Activated CD4-positive, alpha-beta T cell treated with anti-CD3 and anti-CD28 coated beads, Interleukin-2, Interleukin-4, amounts not matched to agents 100 ng/mL and 50 ng/mL, durations not matched to agents 16 hours and 8 hours (primary cell): ENCODE results near the gene SMAD7.

Experiments used
- DNase-seq: peaks from one replicate; pipeline ENCODE4 v3.0.0-alpha.2; 2020; ENCODE audit warnings: low spot score

The SMAD7 gene, protein sequence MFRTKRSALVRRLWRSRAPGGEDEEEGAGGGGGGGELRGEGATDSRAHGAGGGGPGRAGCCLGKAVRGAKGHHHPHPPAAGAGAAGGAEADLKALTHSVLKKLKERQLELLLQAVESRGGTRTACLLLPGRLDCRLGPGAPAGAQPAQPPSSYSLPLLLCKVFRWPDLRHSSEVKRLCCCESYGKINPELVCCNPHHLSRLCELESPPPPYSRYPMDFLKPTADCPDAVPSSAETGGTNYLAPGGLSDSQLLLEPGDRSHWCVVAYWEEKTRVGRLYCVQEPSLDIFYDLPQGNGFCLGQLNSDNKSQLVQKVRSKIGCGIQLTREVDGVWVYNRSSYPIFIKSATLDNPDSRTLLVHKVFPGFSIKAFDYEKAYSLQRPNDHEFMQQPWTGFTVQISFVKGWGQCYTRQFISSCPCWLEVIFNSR

DNA sequence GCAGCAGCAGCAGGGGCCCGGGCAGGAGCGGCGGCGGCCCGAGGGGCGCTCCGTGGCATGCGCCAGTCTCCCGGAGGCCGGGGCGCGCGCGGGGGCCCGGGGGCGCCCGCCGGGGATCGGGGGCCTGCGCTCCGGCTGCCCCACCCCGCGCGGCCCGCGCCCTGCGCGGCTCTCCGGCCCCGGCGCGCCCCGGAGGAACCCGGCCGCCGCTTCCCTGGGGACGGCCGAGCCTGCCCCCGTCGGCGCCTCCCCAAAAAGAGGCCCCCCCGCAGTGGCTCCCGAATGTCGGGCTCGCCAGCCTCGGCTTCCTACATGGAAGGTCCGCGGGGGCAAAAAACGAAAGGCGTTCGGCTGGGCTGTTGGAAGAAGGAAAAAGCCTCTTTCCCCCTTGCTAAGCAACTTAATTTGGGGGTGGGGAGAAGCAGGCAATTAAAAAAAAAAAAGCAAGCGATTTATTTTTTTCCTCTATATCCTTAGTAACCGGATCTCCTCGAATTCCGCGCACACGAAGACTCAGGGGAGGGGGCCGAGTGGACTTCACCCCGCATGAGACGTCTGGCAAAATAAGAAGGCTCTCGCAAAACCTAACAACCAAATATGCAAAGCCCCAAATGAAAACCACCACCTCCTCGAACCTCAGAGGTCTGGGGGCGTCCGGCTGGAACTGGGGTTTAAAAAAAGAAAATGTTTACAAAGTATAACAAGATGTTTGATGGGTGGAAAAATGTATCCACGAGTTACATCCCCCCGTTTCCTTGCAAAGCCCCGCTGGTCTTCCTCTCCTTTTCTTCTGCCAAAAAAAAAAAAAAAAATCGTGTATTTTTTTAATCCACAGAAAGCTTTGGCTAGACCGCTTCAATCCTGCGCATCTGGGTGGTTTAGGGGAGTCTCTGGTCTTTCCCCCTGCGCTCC, at the start of gene SMAD7:
Gene SMAD7, minus strand, starts transcription at position 430 of the 912 bp plus-strand sequence. CDS start 541 bp downstream, outside the sequence.
- DNase-seq: no peak

DNA sequence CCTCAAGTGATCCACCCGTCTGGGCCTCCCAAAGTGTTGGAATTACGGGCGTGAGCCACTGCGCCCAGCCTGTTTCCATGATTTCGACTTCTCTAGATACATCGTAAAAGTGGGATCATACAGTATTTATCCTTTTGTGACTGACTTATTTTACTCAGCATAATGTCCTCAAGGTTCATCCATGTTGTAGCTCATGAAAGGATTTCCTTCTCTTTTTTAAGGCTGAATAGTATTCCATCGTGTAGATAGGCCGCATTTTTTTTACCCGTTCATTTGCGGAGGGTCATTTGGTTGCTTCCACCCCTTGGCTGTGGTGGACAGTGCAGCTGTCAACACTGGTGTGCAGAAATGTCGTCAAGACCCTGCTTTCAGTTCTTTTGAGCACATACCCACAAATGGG, 48.8 kb upstream of the SMAD7 start:
- no peak for DNase-seq

DNA sequence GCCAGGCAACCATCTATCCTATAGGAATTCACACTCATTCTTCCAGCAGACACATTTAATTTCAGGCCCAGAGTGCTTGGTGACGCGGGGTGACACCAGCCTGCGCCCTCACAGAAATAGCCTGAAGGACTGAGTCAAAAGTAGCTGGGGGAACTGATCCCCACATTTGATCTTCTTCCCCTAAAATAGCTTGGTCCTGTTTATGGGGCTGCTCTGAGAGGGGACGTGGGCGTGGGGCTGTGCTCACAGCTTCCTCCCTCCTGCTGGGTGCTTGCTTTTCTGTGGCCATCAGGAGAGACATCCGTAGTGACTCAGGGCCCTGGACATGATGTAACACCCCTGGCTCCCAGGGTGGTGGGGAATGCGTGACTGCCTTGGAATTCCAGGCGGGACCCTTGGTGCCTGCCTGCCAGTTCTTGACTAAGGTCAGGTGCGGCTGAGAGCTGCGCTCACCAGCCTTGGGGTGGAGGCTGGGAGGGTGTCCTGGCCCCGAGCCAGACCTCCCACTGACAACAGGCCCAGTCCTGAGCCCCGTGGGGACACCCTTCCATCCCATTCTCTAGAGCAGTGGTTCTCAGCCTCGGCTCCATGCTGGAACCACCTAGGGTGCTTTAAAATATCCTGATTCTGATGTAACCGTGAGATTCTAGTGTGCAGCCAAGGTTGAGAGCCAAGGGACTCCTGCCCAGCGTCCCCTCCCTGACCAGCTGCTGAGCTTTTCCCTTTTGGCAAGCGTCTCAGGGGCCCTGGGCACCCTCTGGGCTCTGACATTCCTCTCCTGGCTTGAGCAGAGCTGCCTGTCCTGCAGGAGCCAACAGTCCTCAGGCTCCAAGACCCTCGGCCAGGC, 47.4 kb upstream of the SMAD7 start:
- no peak for DNase-seq

DNA sequence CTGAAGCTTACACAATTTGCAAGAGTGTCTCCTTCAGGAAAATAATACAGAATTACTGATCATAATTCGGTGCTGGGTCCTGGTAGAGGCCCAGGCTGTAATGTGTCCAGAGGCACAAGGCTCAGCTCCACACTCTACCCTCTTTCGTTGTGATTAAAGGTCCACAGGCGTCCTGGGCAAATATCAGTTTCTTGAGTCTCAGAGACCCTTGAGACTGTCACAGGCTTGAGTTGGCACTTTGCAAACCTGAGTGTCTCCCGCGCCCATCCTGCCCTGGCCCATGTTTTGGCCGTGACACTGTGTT, 46.9 kb upstream of the SMAD7 start:
- no peak for DNase-seq

DNA sequence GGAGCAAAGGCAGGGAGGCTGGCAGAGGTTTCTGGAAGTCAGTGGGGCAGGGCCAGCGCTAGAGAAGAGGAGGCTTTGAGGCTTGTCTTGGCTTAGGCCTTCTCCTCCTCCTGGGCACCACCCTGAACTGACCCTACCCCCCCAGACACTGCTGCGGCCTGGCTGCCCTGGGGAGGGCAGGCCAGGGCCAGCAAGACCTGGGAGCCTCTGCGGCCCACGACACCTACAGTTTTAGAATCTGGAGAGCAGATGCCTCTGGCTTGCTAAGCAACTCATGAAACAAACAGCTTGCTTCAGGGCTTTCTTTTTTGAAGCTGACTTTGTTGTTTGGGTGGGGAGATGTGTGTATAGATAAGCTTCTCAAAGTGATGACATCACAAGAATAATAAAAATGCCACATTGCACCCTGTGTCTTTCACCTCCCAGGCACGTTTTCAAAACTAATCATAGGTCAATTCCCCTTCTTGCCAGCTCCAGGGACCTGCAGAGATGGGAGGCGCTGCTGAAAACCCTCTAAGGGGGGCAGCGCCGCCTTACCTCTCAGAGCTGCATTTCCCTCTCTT, 46.2 kb upstream of the SMAD7 start:
- peak; percentile 13 for DNase-seq

DNA sequence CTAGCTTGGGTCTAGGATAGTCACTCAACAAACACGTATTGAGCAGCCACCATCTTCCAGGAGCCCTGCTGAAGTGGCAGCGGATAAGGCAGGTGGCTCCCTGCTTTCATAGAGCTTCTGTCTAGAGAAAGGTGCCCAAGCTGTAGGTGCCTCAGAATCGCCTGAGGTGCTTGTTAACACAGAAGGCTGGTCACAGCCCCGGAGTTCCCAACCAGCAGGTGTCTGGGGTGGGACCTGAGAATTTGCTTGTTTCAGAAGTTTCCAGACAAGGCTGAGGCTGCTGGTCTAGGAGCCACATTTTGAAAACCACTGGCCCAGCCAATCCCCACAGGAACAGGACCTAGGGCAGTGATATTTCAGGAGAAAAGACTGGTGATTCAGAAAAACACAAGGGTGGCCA, 45.3 kb upstream of the SMAD7 start:
- DNase-seq: no peak

DNA sequence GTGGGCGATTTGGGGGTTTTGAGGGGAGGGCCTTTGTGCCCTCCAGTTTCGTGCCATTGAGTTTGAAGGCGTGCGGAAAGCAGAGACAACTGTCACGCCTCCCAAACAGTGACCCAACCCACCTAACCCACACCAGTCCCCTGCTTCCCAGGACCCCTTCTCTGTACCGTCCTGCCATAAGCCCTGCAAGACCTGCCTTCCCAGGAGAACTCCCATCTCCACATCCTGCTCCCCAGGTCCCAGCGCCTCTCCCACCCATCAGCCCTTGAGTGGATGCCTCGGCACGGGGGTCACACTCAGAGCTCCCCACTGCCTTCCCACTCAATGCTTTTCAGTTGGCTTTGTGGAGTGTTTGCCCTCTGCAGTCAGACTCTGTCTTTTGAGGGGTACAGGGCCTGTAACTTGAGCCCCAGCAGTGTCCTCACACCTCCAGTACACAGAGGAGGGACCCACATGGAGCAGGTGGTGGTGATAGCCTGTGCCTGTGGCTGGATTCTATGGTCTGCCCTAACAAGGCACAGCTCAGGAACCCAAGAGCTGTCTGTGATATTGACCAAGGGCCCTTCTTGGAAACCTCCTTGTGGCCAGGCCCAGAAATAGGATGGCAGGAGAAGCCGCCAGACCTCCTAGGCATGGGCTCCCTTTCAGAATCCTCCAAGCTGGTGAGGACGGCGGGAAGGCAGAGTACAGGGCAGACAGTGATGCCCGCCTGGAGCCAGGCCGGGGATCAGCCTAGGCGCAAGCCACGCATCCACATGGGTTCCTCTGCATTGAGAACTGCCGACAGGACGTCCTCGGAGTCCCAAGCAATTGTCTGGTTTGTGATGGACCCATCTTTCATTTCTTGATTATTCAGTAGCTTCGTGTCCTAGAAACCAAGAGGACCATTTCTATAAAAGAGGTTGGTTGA, 44.4 kb upstream of the SMAD7 start:
- DNase-seq: no peak

DNA sequence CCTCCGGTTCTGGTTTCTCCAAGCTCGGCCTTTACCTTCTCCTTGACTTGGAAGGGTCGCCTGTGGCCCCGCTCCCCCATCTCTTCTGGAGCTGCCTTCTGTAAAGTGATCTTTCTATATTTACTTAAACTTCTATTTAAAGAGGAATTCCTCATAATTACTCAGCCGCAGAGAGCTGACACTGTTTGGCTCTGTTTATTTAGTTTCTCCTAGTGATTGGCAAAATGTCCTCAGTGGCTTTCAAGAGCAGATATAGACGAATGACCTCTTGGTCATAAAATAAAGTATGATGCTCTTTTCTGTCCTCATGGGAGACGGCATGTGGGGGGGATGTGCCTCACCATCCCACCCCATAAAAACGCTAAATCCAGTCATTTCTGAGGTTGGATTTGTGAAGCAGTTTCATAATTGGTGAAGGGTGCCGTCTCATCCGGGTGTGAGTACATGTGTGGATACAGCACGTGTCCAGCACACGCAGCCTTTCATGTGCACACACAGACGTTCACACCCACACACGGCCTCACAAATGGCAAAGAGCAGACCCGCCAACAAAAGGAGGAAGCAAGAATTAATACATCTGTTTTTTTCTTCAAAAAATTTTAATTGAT, 43.4 kb upstream of the SMAD7 start:
- no peak for DNase-seq

DNA sequence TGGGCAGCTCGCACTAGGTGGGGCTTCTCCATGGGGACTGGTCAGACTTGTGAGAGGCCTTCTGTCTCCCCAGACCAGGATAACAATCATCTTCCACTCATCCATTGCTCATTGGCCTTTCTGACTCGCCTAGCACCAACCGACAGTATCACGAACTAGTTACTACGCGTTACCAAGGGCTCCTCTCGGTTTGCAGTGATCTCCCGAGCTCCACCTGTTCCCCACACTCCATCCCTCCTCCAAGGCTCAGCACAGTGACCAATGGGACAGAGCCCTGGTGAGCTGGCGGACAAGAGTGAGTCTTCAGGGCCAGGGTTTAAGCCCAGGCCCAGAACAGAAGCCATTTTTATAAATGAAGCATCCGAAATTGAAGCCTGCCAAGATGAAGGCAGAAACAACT, 42.8 kb upstream of the SMAD7 start:
- no peak for DNase-seq

DNA sequence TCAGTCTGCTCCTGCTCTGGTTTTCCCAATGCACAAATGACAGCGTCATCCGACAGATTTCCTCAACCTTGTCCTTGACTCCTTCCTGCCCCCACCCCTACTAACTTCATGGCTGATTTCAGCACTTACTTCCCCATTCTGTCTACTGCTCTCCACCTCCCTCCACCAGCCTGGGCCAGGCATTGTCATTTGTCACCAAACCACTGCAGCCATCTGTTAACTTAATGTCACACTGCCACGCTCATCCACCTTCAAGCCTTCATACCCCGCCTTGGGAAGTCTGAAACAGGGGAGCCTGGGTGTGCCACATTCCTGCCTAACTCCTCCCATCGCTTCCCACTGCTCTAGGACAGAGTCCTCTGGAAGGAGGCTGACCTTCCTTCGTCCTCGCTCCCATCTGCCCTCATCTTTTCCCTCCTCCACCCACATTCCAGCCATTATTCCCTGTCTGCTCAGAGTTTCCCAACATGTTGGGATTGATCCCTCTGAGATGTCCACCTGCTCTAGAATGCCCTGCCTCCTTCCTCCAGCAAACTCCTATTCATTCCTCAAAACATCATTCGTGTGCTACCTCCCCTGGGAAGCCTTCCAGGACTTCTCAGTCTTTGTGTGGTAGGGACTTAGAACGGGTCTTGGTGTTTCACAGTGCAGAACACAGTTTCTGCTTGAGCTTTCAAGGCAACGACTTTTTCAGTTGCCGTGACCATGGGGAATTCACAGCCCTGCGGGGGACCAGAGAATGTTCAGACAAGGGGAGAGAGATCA, 42.2 kb upstream of the SMAD7 start:
- DNase-seq: no peak

DNA sequence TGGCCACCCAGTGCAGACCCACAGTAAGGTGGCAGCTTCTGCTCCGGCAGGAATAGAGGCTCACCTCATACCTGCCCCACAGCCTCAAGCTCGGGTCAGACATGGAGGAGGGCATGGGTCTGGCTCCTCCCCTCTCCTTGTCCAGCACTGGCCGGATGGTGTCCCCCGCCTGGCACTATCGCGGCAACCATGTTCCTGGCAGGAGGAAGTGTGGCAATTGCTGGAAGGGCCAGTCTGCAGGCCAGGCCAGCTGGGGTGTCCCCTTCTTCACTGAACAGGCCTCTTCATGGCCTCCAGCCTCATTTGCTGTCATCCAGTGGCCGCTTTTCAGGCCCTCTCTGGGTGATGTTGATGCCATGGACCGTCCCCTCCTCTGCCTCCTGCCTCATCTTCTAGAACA, 41.4 kb upstream of the SMAD7 start:
- no peak for DNase-seq

DNA sequence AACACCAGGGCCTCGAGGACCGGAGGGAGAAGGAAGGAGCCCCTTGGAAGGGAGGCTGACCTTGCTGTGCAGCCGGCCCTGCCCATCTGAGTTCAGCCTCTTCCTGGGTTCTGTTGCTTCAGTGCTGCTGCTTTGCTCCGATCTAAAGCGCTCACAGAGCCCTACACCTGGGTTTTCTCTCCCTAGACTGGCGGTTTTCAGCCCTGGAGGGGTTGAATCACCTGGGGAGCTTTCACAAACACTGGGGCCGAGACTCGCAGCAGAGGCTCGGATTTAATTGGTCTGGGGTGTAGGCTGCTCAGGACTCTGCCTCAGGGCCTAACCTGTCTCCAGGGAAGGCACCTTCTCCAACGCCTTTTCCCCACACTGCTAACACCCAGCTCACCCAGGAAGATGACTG, 40.9 kb upstream of the SMAD7 start:
- DNase-seq: no peak

DNA sequence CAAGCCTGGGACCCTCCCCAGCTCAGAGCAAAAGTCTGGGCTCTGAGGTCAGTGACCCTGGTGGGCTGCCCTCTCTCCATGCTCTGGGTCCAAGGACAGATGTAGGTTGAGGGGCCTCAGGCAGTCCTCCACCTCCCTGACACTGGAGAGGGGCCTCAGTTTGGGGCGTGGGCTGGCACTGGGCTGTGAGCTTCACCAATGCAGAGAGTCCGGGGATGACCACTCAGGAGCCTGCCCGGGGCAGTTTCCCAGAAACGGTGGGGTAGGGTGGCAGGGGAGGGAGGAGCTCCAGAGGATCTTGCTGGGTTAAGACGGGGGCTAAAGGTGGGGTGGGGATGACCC, 40.5 kb upstream of the SMAD7 start:
- DNase-seq: no peak

DNA sequence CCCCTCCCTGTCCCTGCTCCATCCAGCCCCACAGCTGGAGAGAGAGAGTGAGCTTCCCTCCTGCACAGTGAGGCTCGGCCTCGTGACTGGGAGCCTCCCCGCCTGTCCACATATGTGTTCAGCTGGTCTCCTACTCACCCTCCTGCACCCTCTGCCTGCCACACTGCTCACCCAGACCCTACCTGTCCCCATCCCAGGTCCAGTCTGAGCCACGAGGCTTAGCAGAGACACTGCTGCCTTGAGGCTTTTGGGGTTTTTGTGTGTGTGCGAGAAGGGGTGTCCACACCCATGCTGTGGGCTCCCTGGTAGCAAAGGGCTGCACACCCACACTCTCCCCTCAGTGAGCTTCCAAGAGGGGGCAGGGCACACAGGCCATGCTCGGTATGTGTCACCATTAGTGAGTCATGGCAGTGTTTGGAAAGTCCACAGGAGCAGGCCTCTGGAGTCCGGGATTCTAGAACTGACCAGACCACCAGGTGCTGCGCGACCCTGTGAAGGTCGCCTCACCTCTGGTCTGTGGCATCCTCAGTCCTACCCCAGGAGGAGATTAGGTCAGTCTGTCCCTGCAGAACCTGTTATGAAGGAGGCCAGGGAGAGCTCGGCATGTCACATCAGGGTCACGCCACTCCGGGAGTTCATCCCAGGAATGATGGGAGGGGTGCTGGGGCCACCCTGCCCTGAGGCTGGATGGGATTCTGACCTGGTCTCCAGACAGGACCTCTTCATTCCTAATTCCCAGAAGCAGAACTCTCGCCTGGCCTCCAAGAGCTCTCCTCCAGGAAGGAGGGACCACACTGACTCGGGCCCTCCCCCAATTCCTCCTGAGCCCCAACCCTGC, 39.9 kb upstream of the SMAD7 start:
- no peak for DNase-seq

DNA sequence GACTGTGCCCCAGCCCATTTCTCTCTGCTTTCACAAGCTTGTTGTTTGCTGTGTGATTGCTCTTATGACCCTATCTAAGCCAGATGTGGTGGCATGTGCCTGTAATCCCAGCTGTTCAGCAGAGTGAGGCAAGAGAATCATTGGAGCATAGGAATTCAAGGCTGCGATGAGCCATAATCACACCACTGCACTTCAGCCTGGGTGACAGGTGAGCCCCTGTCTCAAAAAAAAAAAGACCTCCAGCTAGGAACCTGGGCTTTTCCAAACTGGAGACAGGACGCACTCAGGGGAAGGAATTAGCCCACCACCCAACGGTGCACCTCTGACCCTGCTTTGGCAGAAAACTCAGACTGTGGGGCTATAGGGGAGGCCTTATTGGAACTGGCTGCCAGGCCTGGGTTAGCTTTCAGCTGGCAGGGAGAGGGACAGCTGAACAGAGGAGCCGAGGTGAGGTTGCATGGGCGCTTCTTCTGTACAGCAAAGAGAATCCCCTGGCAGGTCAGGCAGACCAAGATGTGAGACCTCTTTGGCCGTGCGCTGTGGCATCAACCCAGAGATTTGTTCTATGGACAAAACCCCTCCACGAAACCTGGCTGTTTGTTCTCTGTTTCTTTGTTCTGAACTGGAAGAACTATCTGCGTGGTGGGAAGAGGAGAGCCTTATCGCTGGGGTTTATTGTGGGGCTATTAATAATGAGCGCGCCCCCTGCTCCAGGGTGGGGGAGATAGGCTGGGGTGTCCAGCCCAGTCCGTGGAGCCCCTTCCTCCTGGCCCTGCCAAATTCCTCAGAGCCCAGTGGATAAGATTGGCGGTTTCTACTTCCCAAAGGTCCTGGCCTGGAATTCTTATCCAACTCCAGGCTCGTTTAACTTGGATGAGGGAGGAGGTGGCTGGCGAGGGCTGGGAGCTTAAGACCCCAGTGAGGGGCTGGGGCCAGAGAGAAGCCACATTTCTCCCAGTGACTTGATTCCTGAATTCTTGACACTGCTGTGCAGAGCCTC, 38.8 kb upstream of the SMAD7 start:
- no peak for DNase-seq

DNA sequence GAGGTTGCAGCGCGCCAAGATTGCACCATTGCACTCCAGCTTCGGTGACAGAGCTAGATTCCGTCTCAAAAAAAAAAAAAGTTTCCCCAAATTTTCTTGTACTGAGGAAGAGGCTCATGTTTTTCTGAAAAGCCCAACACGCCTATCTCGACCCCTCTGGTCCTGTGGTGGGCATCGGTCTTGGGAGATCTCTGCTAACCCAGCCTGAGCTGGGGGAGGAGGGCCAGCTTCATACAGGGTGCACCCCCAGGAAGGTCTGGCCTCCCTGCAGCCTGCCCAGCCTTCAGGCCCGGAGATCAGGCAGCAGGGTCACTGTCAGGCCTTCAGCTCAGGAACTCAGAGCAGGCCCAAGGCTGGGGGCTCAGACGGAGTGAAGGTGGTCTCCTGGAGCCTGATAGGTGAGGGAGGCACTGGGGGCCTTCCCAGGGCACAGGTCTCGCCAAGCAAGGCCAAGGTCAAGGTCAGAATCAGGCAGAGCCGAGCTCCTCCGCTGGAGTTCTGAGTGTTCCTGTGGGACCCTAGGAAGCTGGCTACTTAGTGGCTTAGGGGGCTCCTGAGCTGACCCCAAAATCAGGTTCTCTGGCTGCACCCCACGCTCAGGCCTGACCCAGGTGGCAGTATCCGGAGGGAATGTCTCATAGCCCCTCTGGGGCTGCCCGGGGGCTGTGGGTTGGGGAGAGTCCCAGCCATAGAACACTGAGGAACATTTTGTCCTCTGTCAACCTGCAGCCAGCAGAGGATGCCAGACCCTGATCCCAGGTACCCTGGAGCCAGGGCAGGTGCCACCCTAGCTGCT, 37.9 kb upstream of the SMAD7 start:
- no peak for DNase-seq

DNA sequence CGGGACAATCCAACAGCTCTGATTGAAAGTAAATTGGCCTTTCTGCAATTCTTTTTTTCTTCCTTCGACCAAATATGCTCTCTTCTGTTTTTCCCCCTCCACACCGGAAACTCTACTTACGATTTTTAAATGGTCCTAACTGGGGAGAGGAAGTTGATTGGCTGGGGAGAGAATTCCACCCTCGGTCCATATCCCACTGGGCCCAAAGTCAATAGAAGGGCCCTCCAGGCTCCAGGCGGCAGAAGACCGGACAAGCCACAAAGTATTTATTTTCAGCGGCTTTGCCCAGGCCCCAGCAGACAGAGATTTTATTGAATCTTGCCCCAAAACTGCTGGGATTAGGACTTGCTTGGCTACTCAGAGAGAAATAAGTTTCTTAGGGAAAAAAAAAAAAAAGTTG, 37.1 kb upstream of the SMAD7 start:
- no peak for DNase-seq
